ENCODE results near the gene NPAS2.

The NPAS2 gene

DNA sequence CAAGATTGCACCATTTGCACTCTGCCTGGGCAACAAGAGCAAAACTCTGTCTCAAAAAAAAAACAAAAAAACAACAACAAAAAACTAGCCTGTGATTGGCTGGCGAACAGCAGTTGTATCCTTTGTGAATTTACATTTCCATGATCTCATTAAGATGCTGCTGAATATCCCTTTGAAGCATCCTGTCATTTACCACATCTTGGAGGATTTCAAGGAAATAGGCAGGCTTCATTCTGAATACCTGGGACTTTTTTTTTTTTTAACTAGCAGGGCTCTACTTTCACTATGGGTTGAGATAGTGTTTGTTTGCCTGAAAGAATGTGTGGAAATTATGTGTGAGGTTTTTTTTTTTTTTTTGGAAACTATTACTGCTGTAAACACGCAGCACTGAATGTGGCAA lies 132.6 kb downstream of the NPAS2 start:
- Mint-ChIP-seq H3K9me3 (no peaks in the 10 kb centered on the region), H3K27ac (no peak overlapping the region), H3K36me3 (ENCODE audit: low read depth) (no peaks in the 10 kb centered on the region), H3K4me1 (peaks cover 19% of the 10 kb centered on the region), H3K27me3 (ENCODE audit: low read depth) (no peaks in the 10 kb centered on the region), H3K4me3 (no peak overlapping the region)
- TF ChIP-seq, protein P1, sequence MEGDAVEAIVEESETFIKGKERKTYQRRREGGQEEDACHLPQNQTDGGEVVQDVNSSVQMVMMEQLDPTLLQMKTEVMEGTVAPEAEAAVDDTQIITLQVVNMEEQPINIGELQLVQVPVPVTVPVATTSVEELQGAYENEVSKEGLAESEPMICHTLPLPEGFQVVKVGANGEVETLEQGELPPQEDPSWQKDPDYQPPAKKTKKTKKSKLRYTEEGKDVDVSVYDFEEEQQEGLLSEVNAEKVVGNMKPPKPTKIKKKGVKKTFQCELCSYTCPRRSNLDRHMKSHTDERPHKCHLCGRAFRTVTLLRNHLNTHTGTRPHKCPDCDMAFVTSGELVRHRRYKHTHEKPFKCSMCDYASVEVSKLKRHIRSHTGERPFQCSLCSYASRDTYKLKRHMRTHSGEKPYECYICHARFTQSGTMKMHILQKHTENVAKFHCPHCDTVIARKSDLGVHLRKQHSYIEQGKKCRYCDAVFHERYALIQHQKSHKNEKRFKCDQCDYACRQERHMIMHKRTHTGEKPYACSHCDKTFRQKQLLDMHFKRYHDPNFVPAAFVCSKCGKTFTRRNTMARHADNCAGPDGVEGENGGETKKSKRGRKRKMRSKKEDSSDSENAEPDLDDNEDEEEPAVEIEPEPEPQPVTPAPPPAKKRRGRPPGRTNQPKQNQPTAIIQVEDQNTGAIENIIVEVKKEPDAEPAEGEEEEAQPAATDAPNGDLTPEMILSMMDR (IDR thresholded peaks at IDR 0.05; ENCODE audit: unreplicated experiment in 3 of 3) = no peak

DNA sequence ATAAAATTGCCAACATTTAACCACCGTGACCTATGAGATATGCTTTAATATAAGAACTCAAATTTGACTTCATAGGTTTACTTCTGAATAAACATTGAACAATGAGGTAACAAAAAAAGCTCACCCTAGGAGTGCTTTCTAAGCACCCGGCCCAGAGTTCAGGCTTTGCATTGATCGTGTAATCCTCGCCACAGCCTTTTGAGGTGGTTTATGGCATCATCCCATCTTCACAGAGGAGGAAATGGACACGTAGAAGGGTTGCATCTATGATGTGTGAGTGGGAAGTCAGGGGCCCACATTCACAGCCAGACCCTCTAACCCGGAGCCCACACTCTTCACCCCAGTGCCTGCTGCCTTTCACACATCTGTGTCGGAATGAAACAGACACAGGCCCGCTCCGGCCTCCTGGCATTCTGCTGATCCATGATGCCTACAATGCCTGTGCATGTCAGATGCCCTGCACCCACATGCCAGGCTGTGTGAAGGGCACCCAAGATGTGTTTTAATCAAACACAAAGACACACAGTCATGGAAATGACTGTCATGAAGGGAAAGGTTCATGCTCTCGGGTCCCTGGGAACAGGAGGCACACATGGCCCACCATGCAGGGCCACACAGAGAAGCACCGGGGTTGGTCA lies 133.6 kb downstream of the NPAS2 start:
- no peak overlapping the region for H3K27ac Mint-ChIP-seq
- H3K9me3 Mint-ChIP-seq = no peaks in the 10 kb centered on the region
- H3K27me3 Mint-ChIP-seq (ENCODE audit: low read depth) = no peaks in the 10 kb centered on the region
- H3K4me3 Mint-ChIP-seq = no peak overlapping the region
- H3K4me1 Mint-ChIP-seq = peaks cover 26% of the 10 kb centered on the region
- H3K36me3 Mint-ChIP-seq (ENCODE audit: low read depth) = no peaks in the 10 kb centered on the region
- TF ChIP-seq, protein P1 (IDR thresholded peaks at IDR 0.05; ENCODE audit: unreplicated experiment in 3 of 3) = no peak

DNA sequence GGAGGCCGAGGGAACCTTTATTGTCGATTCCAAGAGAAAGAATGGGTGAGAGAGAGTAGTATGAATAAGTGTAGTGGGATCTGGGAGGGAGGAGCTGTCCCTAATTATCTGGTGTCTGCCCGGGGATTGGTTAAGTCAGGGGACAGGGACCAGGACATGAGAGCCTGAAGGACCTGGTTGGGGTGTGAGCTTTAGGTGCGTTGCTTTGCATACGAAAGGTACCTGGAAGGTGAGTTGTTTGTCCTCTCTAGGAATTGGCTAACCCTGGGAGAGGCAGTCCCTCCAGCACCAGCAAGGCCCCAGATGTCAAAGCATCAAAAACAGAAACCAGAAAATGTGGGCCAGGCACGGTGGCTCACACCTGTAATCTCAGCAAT lies 134.1 kb downstream of the NPAS2 start:
- no peak overlapping the region for H3K4me3 Mint-ChIP-seq
- no peaks in the 10 kb centered on the region for H3K36me3 Mint-ChIP-seq (ENCODE audit: low read depth)
- no peaks in the 10 kb centered on the region for H3K9me3 Mint-ChIP-seq
- peaks cover 23% of the 10 kb centered on the region for H3K4me1 Mint-ChIP-seq
- no peak overlapping the region for H3K27ac Mint-ChIP-seq
- no peaks in the 10 kb centered on the region for H3K27me3 Mint-ChIP-seq (ENCODE audit: low read depth)
- TF ChIP-seq, protein P1 (IDR thresholded peaks at IDR 0.05; ENCODE audit: unreplicated experiment in 3 of 3) = no peak

- no peak overlapping the region for H3K4me3 Mint-ChIP-seq
- H3K27me3 Mint-ChIP-seq (ENCODE audit: low read depth) = no peaks in the 10 kb centered on the region
- H3K9me3 Mint-ChIP-seq = no peaks in the 10 kb centered on the region
- TF ChIP-seq, protein P1 (IDR thresholded peaks at IDR 0.05; ENCODE audit: unreplicated experiment in 3 of 3) = no peak
- no peak overlapping the region for H3K27ac Mint-ChIP-seq
- H3K36me3 Mint-ChIP-seq (ENCODE audit: low read depth) = no peaks in the 10 kb centered on the region
- peaks cover 22% of the 10 kb centered on the region for H3K4me1 Mint-ChIP-seq
Measured at GRCh38 chr2:100955226-100955625, 135.3 kb downstream of the NPAS2 start.

GRCh38 chr2:100956081-100956480 lies 136.1 kb downstream of the NPAS2 start:
- TF ChIP-seq, protein P1 (IDR thresholded peaks at IDR 0.05; ENCODE audit: unreplicated experiment in 3 of 3) = no peak
- H3K27ac Mint-ChIP-seq = no peak overlapping the region
- H3K9me3 Mint-ChIP-seq = no peaks in the 10 kb centered on the region
- no peak overlapping the region for H3K4me3 Mint-ChIP-seq
- no peaks in the 10 kb centered on the region for H3K36me3 Mint-ChIP-seq (ENCODE audit: low read depth)
- peaks cover 21% of the 10 kb centered on the region for H3K4me1 Mint-ChIP-seq
- no peaks in the 10 kb centered on the region for H3K27me3 Mint-ChIP-seq (ENCODE audit: low read depth)

GRCh38 chr2:100957996-100958653 lies 138.2 kb downstream of the NPAS2 start:
- TF ChIP-seq, protein P1 (IDR thresholded peaks at IDR 0.05; ENCODE audit: unreplicated experiment in 3 of 3) = no peak
- peak overlapping the region in 1 of 3 experiments; percentile 19 for H3K4me3 Mint-ChIP-seq
- peaks cover 32% of the 10 kb centered on the region for H3K4me1 Mint-ChIP-seq
- H3K27ac Mint-ChIP-seq = peak overlapping the region in 1 of 3 experiments; percentile 34
- H3K9me3 Mint-ChIP-seq = no peaks in the 10 kb centered on the region
- no peaks in the 10 kb centered on the region for H3K27me3 Mint-ChIP-seq (ENCODE audit: low read depth)
- no peaks in the 10 kb centered on the region for H3K36me3 Mint-ChIP-seq (ENCODE audit: low read depth)
